GM19452 (cell line): ENCODE results near the gene ZNF154.
"Not testable (repeated sequence)": the region's sequence is repeated elsewhere in the genome, so short reads cannot be mapped to it uniquely, and the experiment has no call there.

ENCODE experiments used
- ATAC-seq: cut with Tn5 transposase; IDR thresholded peaks from one replicate; pipeline ENCODE4 v1.9.1; 2021; ENCODE audit not compliant: unreplicated experiment

The ZNF154 gene

DNA sequence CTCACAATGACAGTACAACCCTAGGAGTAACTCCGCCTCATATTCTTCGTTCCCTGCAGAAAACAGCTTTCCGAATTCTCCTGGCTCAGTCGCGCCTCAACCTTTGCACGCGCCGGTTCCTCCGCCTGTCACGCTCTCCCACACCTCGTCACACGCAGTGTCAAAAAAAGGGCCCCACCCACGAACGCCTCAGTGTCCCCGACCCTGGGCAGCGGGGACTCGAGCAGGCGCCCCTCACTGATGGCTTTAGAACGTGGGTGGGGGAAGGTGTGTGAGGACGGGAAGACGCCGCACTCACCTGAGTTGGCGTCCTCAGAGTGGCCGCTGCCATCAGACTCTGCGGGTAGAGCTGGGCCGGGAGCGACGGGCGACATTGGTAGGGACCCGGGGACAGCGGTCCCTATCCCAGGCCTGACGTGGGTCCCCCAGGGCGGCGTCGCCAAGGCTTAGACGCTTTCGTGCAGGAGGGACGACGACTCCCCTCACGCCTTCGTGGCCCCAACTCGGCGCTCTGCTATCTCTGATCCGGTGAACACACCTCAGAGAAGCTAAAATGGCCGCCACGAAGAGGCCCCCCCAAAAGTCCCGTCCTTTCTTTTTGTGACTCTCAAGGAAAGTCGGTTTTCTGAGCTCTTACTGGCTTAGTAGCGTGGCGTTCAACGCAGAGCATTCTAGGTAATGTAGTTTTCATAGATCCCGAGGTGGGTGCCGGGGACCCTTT, at the start of gene ZNF154:
ZNF154 (minus strand) TSS at position 564 of the 721 bp plus-strand sequence; CDS start at position 331, 233 bp downstream.
- no peak for ATAC-seq

DNA sequence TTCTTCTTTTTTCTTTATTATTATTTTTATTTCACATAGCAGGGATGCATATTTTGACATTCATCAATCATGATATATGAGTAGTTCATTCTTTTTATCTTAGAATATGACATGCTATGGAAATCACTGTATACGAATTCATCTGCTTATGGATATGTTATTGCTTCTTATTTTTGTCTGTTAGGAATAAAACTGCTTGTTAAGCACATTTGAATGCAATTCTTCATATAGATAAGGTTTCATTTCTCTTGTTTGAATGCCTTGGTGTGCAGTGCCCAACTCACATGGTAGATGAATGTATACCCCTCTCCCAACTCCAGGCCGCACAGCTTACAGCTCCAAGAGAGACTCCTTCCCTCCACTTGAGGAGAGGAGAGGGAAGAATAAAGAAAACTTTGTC, 48.9 kb upstream of the ZNF154 start:
- ATAC-seq = no peak

GRCh38 chr19:57755031-57755430, 46.0 kb upstream of the ZNF154 start:
- ATAC-seq = no peak

DNA sequence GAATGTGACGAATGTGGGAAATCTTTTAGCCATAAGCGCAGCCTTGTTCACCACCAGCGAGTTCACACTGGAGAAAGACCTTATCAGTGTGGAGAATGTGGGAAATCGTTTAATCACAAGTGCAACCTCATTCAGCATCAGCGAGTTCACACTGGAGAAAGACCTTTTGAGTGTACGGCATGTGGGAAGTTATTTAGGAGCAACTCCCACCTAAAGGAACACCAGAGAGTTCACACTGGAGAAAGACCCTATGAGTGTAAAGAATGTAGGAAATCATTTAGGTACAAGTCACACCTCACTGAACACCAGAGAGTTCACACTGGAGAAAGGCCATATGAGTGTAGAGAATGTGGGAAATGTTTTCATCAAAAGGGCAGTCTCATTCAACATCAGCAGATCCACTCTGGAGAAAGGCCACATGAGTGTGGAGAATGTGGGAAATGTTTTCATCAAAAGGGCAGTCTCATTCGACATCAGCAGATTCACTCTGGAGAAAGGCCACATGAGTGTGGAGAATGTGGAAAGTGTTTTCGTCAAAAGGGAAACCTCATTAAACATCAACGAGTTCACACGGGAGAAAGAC, 45.2 kb upstream of the ZNF154 start:
- ATAC-seq = no peak

- ATAC-seq = no peak
These were observed 39.0 kb upstream of the ZNF154 start for GRCh38 chr19:57748029-57748428.

GRCh38 chr19:57747472-57747807, 38.4 kb upstream of the ZNF154 start:
- no peak for ATAC-seq

- peak; percentile 92 for ATAC-seq
These were observed 37.8 kb upstream of the ZNF154 start, which contains the start of gene ZNF776 for GRCh38 chr19:57746580-57747471. ZNF776 (plus strand) TSS chr19:57746815; CDS start chr19:57747059, 244 bp downstream.

DNA sequence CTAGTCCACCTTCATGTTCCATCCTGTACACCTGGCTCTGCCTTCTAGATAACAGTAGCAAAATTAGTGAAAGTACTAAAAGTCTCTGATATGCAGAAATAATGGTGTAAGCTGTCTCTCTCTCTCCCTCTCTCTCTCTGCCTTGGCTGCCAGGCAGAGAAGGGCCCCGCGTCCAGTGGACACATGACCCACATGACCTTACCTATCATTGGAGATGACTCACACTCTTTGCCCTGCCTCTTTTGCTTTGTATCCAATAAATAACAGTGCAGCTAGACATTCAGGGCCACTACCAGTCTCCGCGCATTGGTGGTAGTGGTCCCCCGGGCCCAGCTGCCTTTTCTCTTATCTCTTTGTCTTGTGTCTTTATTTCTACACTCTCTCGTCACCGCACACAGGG, 29.8 kb upstream of the ZNF154 start:
- not testable (repeated sequence) for ATAC-seq

GRCh38 chr19:57738320-57738719, 29.3 kb upstream of the ZNF154 start:
- not testable (repeated sequence) for ATAC-seq

GRCh38 chr19:57720878-57721277, 11.9 kb upstream of the ZNF154 start:
- ATAC-seq = no peak

DNA sequence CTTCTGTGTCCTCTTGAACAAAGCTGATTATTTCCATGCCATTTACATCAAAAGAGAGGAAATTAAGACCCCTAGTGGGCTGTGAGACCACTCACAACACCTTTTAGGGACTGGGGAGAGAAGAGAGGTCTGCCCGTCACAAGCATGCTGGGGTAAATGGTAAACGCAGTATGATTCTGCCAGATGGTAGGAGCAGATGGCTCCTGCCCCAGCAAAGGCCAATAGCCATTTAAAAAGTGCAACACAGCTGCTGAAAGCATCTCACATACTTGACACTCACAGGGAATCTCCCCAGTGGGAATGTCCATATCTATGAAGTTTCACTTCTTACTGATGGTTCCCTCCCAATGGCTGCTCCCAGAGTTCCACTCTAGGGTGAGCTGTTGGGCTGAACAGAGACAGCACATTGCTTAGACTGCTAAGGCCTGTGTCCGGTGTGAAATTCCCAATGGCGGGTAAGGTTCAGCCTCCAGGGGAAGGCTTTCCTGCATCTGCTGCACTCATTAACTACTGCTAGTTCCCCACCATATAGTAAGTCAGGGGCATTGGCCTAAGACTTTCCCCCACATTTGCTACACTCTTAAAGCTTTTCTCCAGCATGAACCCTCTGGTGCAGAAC, 11.0 kb upstream of the ZNF154 start:
- no peak for ATAC-seq

DNA sequence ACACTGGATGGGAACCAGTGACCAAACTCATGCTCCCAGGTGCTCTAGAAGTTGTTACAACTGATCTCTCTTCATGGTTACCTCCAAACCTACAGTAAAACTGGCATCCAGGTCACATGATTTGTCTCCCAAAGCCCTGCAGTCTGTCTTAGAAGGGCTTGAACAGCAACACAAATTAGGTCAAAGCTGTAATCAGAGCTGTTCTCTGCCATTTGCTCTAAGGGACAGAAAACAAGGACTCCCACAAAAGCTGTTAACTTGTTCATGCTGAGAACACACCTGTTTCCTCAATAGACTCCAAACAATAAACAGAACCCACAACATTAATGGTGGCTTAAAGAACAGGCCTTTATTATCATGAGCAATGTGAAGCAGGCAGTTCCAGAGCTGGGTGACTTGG, 10.4 kb upstream of the ZNF154 start:
- no peak for ATAC-seq

- ATAC-seq = no peak
These were observed 3.2 kb upstream of the ZNF154 start for GRCh38 chr19:57712222-57712621.

- ATAC-seq = no peak
These were observed 612 bp upstream of the ZNF154 start for GRCh38 chr19:57709616-57710015.

GRCh38 chr19:57706346-57706745, 2.7 kb downstream of the ZNF154 start:
- no peak for ATAC-seq

- ATAC-seq = no peak
These were observed 7.4 kb downstream of the ZNF154 start for GRCh38 chr19:57701625-57702024.

- no peak for ATAC-seq
These were observed 19.3 kb downstream of the ZNF154 start for GRCh38 chr19:57689750-57690149.

DNA sequence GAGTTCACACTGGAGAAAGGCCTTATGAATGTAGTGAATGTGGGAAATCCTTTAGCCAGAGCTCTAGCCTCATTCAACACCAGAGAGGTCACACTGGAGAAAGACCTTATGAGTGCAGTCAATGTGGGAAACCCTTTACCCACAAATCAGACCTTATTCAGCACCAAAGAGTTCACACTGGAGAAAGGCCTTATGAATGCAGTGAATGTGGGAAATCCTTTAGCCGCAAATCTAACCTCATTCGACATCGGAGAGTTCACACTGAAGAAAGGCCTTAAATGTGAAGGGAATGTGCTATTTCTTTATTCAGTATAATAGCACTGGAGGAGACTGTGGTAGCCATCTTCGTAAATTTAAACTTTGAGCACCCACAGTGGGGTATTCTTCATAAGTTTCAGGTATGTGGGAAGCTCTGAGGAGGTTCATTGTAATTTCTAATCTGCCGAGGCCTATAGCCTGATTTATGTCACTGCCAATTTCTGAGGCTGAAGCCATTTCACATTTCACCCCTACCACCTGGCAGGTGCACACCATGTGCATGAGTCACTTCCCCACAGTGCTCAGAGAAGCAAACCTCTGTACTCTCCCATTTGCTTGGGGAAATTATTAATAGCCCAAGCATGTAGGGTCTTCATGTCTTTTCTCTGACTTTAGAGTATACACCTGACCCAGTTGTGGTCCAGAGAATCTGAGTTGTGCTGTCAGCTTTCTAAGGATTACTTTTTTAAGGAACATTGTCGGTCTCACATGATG, 20.8 kb downstream of the ZNF154 start:
- ATAC-seq = no peak

GRCh38 chr19:57687363-57688010, 21.5 kb downstream of the ZNF154 start:
- ATAC-seq = no peak

DNA sequence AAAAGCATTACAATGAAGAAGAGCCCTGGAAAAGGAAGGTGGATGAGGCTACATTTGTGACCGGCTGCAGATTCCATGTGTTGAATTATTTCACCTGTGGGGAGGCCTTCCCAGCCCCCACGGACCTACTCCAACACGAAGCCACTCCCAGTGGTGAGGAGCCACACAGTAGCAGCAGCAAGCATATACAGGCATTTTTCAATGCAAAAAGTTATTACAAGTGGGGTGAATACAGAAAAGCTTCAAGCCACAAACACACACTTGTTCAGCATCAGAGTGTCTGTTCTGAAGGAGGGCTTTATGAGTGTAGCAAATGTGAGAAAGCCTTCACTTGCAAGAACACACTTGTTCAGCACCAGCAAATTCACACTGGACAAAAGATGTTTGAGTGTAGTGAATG, 22.3 kb downstream of the ZNF154 start:
- ATAC-seq = no peak
